ENCODE data around the gene SVEP1.

SVEP1 gene

DNA sequence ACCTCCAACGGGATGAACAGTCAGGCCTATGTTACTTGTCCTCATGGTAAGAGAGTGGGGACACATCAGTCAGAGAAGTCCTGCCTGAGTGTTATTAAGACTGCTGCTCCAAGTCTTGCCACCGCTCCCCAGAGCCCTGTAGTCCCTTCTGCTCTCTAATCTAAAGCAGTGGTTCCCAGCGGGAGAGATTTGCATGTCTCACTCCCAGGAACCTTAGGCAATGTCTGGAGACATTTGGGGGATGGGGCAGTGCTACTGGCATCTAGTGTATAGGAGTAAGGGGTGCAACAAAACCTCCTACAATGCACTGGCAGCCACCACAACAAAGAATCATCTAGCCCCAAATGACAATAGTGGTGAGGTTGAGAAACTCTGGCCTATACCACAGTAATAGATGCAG is 2.6 kb upstream of the SVEP1 start:
- H3F3A ChIP-seq (ENCODE audit: insufficient read depth): no peaks in the 10 kb centered on the region
- no peak overlapping the region for H3K4me3 ChIP-seq (ENCODE audit: insufficient read depth, low read length, poor library complexity, severe bottlenecking)
- no peak overlapping the region for H3K9ac ChIP-seq (ENCODE audit: low read length)
- H3K9me2 ChIP-seq (replicated peaks; ENCODE audit: insufficient read depth, low read length): no peaks in the 10 kb centered on the region
- no peaks in the 10 kb centered on the region for H3K9me3 ChIP-seq (ENCODE audit: insufficient read depth, low read length)
- no peaks in the 10 kb centered on the region for H3K79me2 ChIP-seq (ENCODE audit: insufficient read depth, low read length)
- no peaks in the 10 kb centered on the region for H4K20me1 ChIP-seq (ENCODE audit: low read depth, low read length)
- no peak overlapping the region for H3K4me2 ChIP-seq (ENCODE audit: low read depth, low read length, poor library complexity, severe bottlenecking)
- no peaks in the 10 kb centered on the region for H3K27me3 ChIP-seq (ENCODE audit: low read length)
- no peaks in the 10 kb centered on the region for H3K36me3 ChIP-seq (ENCODE audit: low read length)
- no peak overlapping the region for H3K27ac ChIP-seq (ENCODE audit: low read depth, low read length)
- H2AFZ ChIP-seq (ENCODE audit: low read depth, low read length, severe bottlenecking): no peak overlapping the region
- no peak for TF ChIP-seq EZH2phosphoT487 (conservative IDR thresholded peaks at IDR 0.05; ENCODE audit: low read length)
- TF ChIP-seq, protein P1, sequence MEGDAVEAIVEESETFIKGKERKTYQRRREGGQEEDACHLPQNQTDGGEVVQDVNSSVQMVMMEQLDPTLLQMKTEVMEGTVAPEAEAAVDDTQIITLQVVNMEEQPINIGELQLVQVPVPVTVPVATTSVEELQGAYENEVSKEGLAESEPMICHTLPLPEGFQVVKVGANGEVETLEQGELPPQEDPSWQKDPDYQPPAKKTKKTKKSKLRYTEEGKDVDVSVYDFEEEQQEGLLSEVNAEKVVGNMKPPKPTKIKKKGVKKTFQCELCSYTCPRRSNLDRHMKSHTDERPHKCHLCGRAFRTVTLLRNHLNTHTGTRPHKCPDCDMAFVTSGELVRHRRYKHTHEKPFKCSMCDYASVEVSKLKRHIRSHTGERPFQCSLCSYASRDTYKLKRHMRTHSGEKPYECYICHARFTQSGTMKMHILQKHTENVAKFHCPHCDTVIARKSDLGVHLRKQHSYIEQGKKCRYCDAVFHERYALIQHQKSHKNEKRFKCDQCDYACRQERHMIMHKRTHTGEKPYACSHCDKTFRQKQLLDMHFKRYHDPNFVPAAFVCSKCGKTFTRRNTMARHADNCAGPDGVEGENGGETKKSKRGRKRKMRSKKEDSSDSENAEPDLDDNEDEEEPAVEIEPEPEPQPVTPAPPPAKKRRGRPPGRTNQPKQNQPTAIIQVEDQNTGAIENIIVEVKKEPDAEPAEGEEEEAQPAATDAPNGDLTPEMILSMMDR (IDR thresholded peaks at IDR 0.05; ENCODE audit: insufficient read depth, low read length, poor library complexity, severe bottlenecking): no peak

DNA sequence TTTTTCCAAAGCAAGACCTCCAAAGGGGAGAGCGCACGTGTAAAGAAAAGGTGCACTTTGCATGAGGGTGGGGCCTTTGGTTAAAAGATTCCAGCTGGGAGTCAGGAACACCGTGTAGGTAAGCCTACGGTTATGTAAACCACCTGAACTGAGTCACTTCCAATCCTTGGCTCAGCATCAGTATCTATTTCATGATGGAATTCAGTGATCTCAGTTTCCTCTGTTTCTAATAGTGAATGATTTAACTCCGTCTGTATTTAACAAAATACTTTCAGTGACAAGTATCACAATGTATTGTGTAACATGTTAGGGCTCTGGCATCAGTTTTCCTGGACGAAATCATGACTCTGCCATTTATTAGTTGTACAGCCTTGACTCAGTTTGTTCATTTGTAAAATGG is 1.3 kb upstream of the SVEP1 start:
- no peak overlapping the region for H3K27ac ChIP-seq (ENCODE audit: low read depth, low read length)
- no peak overlapping the region for H3K9ac ChIP-seq (ENCODE audit: low read length)
- H4K20me1 ChIP-seq (ENCODE audit: low read depth, low read length): no peaks in the 10 kb centered on the region
- H3K36me3 ChIP-seq (ENCODE audit: low read length): no peaks in the 10 kb centered on the region
- H2AFZ ChIP-seq (ENCODE audit: low read depth, low read length, severe bottlenecking): no peak overlapping the region
- H3K4me3 ChIP-seq (ENCODE audit: insufficient read depth, low read length, poor library complexity, severe bottlenecking): no peak overlapping the region
- no peaks in the 10 kb centered on the region for H3K27me3 ChIP-seq (ENCODE audit: low read length)
- H3K9me3 ChIP-seq (ENCODE audit: insufficient read depth, low read length): no peaks in the 10 kb centered on the region
- TF ChIP-seq, protein P1 (IDR thresholded peaks at IDR 0.05; ENCODE audit: insufficient read depth, low read length, poor library complexity, severe bottlenecking): no peak
- TF ChIP-seq EZH2phosphoT487 (conservative IDR thresholded peaks at IDR 0.05; ENCODE audit: low read length): no peak
- H3K4me2 ChIP-seq (ENCODE audit: low read depth, low read length, poor library complexity, severe bottlenecking): no peak overlapping the region
- no peaks in the 10 kb centered on the region for H3K9me2 ChIP-seq (replicated peaks; ENCODE audit: insufficient read depth, low read length)
- H3K79me2 ChIP-seq (ENCODE audit: insufficient read depth, low read length): no peaks in the 10 kb centered on the region
- H3F3A ChIP-seq (ENCODE audit: insufficient read depth): no peaks in the 10 kb centered on the region

DNA sequence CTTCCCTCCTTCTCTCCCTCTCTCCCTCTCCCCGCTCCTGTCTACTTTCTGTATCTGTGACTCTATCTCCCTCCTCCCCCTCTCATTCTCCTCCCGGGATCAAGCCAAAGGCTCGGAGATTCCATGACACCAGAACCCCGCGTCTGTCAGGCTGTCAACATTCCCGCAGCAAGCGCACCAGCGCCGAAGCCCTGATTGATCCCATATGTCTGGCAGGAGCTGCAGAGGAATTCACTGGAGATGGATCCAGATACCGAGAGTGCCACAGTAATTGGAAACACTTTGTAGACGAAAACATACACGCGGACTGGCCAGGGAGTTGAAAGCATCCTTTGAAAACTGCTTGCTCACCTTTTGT is 300 bp upstream of the SVEP1 start:
- no peak overlapping the region for H3K27ac ChIP-seq (ENCODE audit: low read depth, low read length)
- no peaks in the 10 kb centered on the region for H3K9me2 ChIP-seq (replicated peaks; ENCODE audit: insufficient read depth, low read length)
- H3K4me2 ChIP-seq (ENCODE audit: low read depth, low read length, poor library complexity, severe bottlenecking): no peak overlapping the region
- H3F3A ChIP-seq (ENCODE audit: insufficient read depth): no peaks in the 10 kb centered on the region
- no peak for TF ChIP-seq EZH2phosphoT487 (conservative IDR thresholded peaks at IDR 0.05; ENCODE audit: low read length)
- H3K4me3 ChIP-seq (ENCODE audit: insufficient read depth, low read length, poor library complexity, severe bottlenecking): no peak overlapping the region
- no peaks in the 10 kb centered on the region for H3K27me3 ChIP-seq (ENCODE audit: low read length)
- no peak overlapping the region for H3K9ac ChIP-seq (ENCODE audit: low read length)
- no peaks in the 10 kb centered on the region for H3K9me3 ChIP-seq (ENCODE audit: insufficient read depth, low read length)
- no peaks in the 10 kb centered on the region for H3K36me3 ChIP-seq (ENCODE audit: low read length)
- no peaks in the 10 kb centered on the region for H3K79me2 ChIP-seq (ENCODE audit: insufficient read depth, low read length)
- no peaks in the 10 kb centered on the region for H4K20me1 ChIP-seq (ENCODE audit: low read depth, low read length)
- no peak overlapping the region for H2AFZ ChIP-seq (ENCODE audit: low read depth, low read length, severe bottlenecking)

DNA sequence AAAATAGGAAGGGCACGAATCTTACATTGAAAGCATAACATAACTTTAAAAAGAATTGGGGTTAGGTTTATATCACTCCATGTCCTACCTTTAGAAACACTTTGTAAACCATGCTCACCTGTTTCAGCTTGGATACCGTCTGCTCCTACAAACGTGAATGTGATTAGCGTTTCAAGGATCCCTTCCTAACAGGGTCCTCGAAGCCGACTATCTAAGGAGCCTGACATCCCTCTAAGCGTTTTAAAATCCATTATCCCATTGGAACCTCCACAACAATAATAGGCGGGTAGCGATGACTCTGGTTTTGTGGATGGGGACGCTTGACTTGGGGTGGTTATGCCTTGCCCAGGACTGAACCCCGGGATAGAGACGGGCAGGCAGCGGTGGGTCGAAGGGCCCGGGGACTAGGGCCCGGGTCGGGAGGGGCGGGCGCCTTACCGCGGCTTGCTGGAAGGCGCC is 937 bp downstream of the SVEP1 start:
- Histone ChIP-seq H3K9ac (ENCODE audit: low read length) (no peak overlapping the region), H3K27me3 (ENCODE audit: low read length) (no peaks in the 10 kb centered on the region), H3K79me2 (ENCODE audit: insufficient read depth, low read length) (no peaks in the 10 kb centered on the region), H3F3A (ENCODE audit: insufficient read depth) (no peaks in the 10 kb centered on the region), H3K36me3 (ENCODE audit: low read length) (no peaks in the 10 kb centered on the region), H3K4me3 (ENCODE audit: insufficient read depth, low read length, poor library complexity, severe bottlenecking) (no peak overlapping the region), H2AFZ (ENCODE audit: low read depth, low read length, severe bottlenecking) (no peak overlapping the region), H3K9me2 (replicated peaks; ENCODE audit: insufficient read depth, low read length) (no peaks in the 10 kb centered on the region), H4K20me1 (ENCODE audit: low read depth, low read length) (no peaks in the 10 kb centered on the region), H3K9me3 (ENCODE audit: insufficient read depth, low read length) (no peaks in the 10 kb centered on the region), H3K4me2 (ENCODE audit: low read depth, low read length, poor library complexity, severe bottlenecking) (no peak overlapping the region), H3K27ac (ENCODE audit: low read depth, low read length) (no peak overlapping the region)
- no peak for TF ChIP-seq EZH2phosphoT487 (conservative IDR thresholded peaks at IDR 0.05; ENCODE audit: low read length)
- TF ChIP-seq, protein P1 (IDR thresholded peaks at IDR 0.05; ENCODE audit: insufficient read depth, low read length, poor library complexity, severe bottlenecking): no peak
